NCI-H2081 (cell line): ENCODE results near the gene CCN5.
"Not testable (repeated sequence)": the region's sequence is repeated elsewhere in the genome, so short reads cannot be mapped to it uniquely, and the experiment has no call there.

Experiments used
- DNase-seq, 2 experiments: peaks; one replicate each; lab custom pipeline; 2025; lab: John Stamatoyannopoulos, UW

The CCN5 gene, protein sequence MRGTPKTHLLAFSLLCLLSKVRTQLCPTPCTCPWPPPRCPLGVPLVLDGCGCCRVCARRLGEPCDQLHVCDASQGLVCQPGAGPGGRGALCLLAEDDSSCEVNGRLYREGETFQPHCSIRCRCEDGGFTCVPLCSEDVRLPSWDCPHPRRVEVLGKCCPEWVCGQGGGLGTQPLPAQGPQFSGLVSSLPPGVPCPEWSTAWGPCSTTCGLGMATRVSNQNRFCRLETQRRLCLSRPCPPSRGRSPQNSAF

DNA sequence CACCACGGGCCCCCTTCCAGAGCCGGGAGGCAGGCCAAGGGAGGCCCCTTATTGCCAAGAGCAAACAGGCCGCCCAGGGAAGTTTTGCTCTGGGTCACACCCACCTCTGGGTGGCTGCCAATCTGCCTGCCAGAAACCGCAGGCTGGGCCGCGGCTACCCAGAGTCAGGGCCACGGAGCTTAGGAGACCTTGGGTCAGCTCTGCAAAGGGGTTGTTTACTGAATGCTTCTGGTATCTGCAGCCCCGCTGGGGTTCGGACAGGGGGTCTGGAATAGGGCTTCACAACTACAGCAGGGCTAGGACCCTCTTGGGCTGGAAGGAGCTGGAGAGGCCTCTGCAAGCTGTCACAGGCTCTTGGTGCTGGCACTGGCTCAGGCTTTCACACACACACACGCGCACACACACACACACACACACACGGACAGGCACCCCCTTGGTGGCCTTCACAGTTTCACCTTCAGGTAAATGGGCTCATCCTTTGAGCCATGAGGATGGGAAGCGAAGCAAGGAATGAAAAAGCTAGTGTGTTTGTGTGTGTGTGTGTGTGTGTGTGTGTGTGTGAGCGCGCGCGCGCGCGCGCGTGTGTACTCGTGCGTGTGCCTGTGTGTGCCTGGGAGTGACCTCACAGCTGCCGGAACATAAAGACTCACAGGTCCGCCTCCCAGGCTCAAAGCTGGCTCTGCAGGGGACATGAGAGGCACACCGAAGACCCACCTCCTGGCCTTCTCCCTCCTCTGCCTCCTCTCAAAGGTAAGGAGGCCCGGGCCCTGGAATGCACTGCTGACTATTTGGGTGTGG is at the start of gene CCN5:
TSS of gene CCN5 (plus strand) at position 669 of the 798 bp plus-strand sequence. CDS start at position 691, 22 bp downstream.
- peak in 1 of 2 experiments; percentile 50 for DNase-seq

DNA sequence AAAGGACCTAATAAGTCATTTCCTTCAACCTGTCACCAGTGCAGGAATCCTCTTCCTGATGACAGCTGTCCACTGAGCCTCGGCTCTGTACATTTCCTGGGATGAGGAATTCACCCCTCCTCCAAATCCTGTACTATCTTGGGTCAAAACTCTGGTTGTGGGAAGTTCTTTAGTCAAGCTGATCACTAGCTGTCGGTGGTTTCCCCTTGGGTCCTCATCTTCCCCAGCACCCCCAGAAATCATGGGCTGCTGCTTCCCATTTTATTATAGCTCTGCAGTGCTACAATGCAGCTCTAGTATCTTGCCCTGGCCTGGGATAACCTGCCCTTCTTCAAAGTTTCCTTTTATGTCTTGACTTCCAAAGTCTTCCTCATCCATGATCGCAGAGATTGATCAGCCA is 49.1 kb upstream of the CCN5 start:
- DNase-seq, result no peak

DNA sequence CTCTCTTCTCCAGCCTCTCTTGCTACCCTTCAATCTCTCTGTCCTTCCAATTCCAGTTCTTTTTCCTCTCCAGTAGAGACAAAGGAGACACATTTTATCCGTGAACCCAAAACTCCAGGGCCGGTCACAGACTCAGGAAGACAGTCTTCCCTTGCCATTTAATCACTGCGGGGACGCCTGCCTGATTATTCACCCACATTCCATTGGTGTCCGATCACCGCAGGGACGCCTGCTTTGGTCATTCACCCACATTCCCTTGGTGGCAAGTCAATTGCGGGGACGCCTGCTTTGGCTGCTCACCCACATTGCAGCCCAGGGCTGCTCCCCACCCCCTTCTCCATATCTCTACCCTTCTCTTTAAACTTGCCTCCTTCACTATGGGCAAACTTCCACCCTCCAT is 44.3 kb upstream of the CCN5 start:
- not testable (repeated sequence) for DNase-seq

DNA sequence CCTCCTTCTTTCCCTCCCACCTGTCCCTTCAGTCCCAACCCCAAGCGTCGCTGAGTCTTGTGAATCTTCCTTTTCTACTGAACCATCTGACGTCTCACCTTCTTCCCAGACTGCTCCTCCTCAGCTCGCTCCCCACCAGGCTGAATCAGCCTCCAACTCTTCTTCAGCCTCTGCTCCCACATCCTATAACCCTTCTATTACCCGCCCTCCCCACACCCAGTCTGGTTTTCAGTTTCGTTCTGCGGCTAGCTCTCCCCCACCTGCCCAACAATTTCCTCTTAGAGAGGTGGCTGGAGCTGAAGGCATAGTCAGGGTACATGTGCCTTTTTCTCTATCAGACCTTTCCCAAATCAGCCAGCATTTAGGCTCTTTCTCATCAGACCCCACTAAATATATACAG is 43.6 kb upstream of the CCN5 start:
- DNase-seq, result not testable (repeated sequence)

DNA sequence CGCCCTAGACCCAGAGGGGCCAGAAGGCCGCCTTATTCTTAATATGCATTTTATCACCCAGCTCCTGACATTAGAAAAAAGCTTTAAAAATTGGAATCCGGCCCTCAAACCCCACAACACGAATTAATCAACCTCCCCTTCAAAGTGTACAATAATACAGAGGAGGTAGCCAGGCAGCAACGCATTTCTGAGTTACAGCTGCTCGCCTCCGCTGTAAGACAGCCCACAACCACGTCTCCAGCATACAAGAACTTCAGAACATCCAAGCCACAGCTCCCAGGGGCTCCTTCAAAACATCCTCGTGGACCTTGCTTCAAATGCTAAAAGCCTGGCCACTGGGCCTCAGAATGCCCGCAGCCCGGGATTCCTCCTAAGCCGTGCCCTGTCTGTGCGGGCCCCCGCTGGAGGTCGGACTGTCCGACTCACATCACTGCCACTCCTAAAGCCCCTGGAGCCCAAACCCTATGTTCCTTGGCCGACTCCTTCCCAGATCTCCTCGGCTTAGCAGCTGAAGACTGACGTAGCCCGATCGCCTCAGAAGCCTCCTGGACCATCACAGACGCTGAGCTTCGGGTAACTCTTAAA is 42.8 kb upstream of the CCN5 start:
- DNase-seq, result not testable (repeated sequence)

DNA sequence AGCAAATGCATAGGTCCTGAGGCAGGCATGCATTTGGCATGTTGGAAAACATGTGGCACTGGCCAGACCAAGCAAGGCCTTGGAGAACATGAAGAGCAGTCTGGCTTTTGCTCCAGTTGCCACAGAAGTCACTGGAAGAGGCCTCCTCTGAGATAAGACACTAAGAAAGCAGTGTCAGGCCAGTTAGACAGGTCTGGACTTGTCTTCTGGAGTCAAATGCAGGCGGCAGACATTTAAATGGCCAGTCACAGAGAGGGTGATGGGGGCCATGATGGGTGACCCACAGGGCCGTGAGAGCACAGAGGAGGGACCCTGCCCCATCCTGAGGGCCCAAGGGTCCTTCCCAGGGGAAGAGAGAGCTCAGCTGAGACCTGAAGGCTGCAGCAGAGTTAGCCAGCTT is 36.9 kb upstream of the CCN5 start:
- no peak for DNase-seq

DNA sequence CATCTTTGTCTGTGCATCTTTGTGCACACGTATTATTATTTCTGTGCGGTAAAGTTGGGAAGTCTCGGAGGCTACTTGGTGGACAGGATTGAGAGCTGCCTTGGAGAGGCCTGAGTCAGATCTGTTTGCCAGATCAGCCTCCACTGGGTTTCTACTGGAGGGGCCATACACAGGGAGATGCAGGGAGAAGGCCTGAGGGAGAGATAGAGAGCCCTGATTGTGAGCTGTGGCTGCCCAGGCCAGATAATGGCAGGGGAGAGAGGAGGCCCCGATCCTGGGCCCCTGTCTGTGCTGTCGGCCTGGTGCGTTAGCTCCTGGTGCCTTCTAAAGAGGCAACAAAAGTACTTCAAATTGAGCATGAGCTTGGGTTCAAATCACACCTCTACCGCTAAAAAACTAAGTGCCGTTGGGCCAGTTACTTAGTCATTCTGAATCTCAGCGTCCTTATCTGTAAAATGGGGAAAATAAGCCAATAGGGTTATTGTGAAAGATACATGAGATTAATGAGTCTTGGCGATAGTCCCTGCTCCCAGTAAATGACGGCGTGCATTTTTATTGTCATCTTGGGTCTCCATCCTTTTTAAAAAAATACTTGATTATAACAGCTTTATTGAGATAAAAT is 36.1 kb upstream of the CCN5 start:
- DNase-seq, result no peak

DNA sequence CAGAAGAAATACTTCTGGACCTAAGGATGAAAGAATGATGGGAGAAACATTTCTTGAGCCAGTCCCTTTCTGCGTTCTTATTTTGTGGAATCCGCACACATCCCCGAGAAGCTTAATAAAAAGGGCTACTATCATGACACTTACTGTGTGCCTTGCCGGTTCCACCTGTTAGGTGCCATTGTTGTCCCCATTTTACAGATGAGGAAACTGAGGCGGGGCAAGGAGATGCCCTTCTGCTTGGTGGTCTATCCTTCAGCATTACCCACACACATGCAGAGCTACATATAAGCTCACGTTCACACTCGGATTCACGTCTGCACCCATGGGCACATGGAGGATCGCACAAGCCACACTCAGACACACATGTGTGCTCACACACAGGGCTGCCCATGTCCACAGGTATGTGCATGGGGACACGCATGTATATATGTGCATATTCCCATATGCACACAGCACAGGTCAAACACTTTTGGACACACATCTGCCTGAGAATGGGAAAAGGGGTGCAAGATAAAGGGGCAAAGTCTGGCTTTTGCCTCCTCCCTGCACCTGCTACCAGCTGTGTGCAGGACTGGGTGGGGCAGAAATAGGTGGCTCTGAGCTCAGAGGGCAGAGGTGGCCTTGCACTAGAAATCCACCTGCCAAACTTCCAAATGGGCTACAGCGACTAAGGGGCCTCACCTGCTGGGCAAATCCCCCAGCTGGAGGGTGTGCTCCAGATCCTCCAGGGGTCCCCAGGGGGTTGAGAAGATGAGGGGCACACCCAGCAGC is 33.2 kb upstream of the CCN5 start:
- DNase-seq, result no peak

DNA sequence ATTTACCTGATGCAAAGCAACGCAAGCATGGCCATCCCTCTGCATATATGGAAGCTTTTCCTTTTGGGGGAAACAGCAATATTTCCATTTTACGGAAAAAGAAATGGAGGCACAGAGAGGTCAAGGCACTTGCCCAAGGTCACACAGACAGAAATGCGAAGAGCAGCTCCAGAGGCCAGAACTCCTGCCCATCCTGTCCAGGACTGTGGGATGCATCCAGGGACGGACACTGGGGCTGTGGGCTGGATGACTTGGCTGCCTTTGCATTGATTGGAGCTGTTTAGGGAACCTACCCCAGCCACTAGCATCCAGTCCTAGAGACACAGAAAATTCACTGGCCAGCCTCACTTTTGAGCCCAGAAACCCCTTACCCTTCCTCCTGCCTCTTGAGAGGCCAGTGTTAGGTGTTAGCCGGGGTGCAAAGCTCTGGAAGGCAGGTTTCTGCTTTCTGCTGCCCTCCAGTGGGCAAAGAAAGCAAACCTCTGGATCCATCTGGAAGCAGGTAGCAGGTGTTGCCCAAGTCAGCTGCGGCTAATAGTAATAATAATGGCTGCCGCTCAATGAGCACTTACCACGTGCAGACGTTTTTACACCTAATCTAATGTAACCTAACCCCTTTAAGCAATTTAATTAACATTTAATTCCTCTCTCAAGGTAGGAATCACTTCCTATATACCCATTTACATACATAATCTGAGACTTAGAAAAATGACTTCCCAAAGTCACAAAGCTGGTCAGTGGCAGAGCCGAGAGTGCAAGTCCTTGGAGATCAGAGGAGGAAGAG is 31.7 kb upstream of the CCN5 start:
- DNase-seq, result peak; percentile 43 to 72

DNA sequence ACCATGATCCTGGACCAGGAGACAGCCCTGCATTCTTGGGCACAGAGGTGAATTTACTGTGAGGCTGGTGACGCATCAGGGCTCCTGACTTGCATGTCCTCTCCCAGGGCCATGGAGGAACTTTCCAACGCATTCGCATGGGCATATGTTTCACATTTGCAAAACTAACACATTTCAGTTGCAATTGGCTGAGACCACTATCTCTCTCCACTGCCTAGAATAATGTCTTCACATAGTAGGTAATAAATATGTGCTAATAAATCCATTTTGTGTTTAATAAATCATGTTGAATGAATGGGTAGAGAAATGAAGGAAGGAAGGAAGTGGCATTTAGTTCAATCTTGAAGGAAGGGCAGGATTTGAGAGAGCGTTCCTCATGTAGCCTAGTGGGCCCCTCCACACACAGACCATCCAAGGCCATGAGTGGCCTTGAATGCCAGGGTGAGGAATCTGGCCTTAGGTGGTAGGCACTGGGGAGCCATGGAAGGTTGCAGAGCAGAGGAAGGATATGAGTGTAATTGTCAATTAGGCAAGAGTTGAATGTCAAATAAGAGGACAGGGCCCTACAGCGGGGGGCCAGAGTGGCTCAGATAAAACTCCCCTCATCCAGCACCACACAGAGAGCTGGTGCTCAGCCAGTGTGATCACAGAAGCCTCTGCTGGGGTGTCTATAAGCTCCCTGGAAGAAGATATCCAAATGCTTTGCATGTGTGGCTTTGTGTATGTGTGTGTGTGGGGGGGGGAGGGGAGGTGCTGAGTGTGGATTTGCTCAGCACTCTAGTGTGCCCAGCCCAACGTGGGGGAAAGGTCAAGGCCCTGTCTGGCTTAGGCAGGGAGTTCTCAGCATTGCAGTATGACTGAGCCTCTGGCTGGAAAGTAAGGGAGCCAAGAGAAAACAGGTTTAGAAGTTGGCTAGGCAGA is 30.9 kb upstream of the CCN5 start:
- no peak for DNase-seq

DNA sequence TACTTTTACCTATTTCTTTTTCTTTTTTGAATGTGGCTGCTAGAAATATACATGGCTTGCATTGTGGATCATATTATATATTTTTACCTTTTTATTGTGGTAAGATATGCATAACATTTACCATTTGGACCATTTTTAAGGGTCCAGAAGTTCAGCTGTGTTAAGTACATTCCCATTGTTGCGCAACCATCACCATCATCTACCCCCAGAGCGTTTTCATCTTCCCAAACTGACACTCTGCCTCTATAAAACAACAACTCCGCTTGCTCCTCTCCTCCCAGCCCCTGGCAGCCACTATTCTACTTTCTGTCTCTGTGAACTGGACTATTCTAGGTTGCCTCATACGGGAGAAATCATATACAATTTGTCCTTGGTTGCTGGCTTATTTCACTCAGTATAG is 28.2 kb upstream of the CCN5 start:
- no peak for DNase-seq

DNA sequence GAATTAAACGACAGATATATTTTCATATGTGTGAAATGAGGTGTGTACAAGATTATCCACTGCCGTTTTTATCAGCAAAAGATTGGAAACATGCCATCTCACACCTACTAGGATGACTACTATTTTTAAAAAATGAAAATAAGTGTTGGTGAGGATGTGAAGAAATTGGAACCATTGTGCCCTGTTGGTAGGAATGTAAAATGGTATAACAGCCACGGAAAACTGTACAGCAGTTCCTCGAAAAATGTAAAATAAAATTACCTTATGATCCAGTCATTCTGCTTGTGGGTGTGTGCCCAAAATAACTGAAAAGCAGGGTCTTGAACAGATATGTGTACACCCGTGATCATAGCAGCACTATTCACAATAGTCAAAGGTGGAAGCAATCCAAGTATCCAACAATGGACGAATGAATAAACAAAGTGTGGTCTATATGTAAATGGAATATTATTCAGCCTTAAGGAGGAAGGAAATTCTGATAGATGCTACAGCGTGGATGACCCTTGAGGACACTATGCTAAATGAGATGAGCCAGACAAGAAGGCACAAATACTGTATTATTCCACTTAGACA is 27.0 kb upstream of the CCN5 start:
- no peak for DNase-seq

DNA sequence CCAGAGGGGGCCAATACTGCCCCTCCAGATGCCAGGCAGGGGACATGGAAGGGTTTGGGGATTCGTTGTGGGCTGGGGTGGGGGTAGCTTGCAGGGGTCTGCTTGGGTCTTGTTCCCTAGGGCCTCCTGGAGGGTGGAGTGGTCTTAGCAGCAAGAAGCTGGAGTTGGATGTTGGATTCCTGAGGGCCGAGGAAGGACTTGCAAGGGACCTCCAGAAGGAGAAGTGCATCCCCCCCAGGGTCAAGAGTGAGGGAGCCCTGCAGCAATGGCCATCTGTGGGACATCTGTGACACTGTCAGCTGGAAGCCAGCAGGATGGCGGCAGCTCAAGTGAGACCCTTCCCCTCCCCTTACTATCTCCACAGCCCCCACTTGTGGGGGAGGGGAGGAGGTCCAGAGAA is 25.4 kb upstream of the CCN5 start:
- DNase-seq, result no peak

DNA sequence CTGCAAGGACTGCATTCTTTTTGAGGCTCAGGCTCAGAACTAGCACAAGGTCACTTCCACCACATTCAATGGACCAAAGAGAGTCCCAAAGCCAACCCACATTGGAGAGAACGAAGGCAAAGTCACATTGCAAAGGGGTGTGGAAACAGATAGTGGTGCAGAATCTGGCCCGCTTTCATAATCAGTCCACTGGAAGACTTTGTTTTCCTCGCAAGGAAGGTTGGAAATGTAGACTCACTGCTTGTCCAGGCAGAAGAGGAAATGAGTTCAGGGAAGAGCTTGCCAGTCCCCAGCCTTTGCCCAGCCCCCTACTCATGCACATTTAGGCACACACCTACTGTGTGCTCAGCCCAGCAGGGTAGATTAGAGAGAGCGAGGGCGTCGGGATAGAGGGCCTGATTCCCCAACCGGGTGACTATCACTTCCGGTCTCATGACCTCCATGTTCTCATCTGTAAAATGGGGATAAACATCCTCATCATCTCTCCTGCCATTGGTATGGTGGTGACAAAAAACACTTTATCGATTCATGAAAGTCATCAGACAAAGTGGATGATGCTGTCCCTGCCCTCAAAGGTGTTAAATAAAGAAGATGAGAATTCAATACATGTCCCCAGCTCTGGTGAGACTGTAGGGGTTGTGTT is 24.3 kb upstream of the CCN5 start:
- DNase-seq, result no peak

DNA sequence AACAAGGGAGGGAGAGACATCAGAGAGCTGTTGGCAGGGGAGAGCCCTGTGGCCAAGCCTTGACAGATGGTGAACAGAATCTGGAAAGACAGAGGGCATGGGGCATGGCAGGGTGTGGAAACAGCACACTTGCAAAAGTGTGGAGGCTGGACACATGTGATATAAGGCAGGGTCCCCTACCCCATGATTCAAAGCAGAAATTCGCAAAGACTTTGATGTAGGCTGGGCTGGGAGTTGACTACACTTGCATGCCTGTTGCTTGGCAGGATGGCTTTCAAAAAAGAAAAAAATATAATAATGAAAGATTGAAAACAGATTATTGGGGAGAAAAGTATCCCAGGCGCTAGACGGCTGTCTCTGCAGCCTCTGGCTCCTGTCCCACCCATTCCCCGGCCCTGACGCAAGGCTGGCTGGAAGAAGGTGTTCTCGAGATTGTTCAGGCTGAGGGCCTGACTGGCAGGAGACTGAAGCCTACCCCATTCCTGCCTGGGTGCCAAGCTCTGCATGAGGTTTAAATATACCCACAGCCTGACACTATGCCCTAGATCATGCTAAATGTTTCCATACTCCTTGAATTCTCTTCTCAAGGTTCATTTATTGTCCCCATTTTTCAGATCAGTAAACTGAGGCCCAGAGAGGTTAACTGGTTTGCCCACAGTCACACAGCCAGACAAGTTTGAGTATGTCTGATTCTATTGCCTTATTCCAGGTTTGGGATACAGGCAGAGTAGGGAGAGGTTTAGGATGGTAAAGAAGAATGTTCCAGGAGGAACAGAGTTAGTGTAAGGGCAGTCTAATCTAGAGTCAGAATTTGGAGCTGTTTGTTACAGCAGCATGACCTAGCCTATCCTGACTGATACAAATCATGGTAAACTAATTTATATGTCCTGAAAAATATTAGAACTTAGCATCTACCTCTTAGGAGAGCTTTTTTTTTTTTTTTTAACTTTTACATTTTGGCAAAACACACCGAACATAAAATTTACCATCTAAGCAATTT is 23.4 kb upstream of the CCN5 start:
- DNase-seq, result no peak

DNA sequence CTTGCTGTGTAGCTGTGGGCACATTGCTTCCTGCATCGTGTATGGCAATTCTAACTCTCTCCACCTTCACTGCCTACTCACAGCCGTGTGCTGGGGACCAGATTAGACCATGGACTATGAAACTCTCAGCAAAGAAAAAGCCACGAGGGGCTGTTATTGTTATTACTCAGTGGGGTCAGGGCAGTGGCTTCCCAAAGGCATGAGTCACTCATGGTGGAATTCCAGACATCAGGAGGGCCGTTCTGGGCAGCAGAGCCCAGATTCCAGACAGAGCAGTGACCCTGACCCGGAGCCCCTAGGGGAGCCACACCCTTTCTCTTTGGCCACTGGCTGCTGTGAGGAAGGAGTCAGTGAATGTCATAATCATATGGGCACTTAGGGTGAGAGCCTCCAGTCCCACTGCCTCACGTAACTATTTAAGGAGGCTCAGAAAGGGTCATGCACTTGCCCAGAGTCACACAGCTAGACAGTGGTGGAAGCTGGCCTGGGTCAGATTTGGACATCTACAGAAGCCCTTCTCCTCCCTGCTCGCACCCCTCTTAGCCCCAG is 22.2 kb upstream of the CCN5 start:
- no peak for DNase-seq

DNA sequence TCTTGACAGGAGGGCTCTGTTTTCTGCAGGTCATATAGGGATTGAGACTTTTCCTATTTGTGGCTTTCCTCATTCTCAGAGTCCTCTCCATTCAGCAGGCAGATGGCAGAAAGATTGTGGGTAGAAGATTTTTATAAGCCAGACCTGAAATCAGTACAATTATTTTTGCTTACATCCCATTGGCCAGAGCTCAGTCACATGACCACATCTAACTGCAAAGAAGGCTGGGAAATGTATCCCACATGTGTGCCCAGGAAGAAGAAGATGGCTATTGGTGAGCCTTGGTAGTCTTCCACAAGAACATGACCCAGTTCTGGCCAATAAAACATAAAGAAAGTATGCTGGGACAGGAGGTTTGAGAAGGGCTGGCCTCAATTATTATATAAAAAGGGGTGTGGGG is 21.5 kb upstream of the CCN5 start:
- DNase-seq, result no peak

DNA sequence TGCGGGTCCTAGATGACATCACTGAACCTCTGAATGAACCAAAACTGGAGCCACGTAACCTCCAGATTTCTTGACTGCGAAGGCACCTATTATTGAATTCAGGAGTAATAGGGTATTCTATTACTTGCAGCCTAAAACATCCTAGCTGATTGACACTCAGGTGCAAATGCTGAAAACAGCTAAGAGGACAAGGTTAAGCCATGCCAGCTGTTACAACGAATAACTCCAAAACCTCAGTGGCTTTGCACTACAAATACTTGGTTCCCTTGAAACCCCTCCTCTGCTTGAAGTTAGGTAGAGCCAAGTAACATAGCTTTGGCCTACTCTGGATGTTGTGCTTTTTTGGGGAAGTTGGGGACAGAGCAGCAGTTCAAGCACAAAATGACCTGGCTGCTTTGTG is 21.0 kb upstream of the CCN5 start:
- no peak for DNase-seq
